A549 (cell line): ENCODE measurements around the gene SYT8. TPM values are rescaled to one million over a fixed set of nuclear protein-coding genes. Genes with fewer than 3 reads are reported as not detected.
A peak's percentile ranks its signal among the peaks of the same experiment; 100 is the strongest.

Experiments
- ATAC-seq, 2 experiments: fragments of 200-7000 bp in 1 of 2; fragments of >200 bp in 1 of 2; cut with Nextera tagmentation in 1 of 2; cut with Tn5 transposase in 1 of 2; 3 replicates each; pipeline versions ENCODE4 v1.8.0 to v1.9.1; 2018 to 2020; ENCODE audit warnings: mild to moderate bottlenecking in 1 of 2, moderate library complexity in 1 of 2
- CTCF ChIA-PET: fragments of 300-600 bp; sonication (Branson Sonifier 250); formaldehyde crosslinking; extraction: SDS; loops from one replicate; lab custom pipeline; 2021; ENCODE audit warnings: antibody characterized with exemption, inconsistent platforms; lab: Yijun Ruan, JAX
- POLR2A ChIA-PET: fragments of 350-600 bp; formaldehyde crosslinking; extraction: SDS; loops from one replicate; lab custom pipeline; 2021; ENCODE audit warnings: antibody characterized with exemption, inconsistent platforms; lab: Yijun Ruan, JAX
- DNase-seq, 2 experiments: peaks; one replicate each; pipeline versions ENCODE4 v3.0.0 to v3.0.0-alpha.2; 2011 to 2016; ENCODE audit warnings: low read depth in 1 of 2, low spot score in 1 of 2
- FAIRE-seq: peaks from 2 replicates; lab custom pipeline; 2011; peaks lifted over from hg19 to GRCh38; lab: Jason Lieb, UNC
- H3K27ac ChIP-seq, 2 experiments: fragments of >200 bp; sonication (Bioruptor Twin); formaldehyde crosslinking; 3 replicates each; pipeline ENCODE4 v1.5.1; 2016 to 2017
- H3K4me1 ChIP-seq: fragments of >200 bp; sonication (Bioruptor Twin); formaldehyde crosslinking; 3 replicates; pipeline ENCODE4 v1.6.1; 2016
- H3K4me2 ChIP-seq: fragments of >200 bp; sonication (Bioruptor Twin); formaldehyde crosslinking; 3 replicates; pipeline ENCODE4 v1.6.1; 2016
- H3K4me3 ChIP-seq: fragments of >200 bp; sonication (Bioruptor Twin); formaldehyde crosslinking; 3 replicates; pipeline ENCODE4 v1.5.1; 2016
- H3K9me3 ChIP-seq: fragments of >200 bp; sonication (Bioruptor Twin); formaldehyde crosslinking; 3 replicates; pipeline ENCODE4 v1.6.1; 2016
- ATOH8 ChIP-seq: fragments of 250-450 bp; sonication (Bioruptor Pico); IDR thresholded peaks from 2 replicates; pipeline ENCODE4 v1.5.0; 2020; ENCODE audit warnings: low read depth, mild to moderate bottlenecking, moderate library complexity
- BCL3 ChIP-seq: fragments of >200 bp; sonication (Bioruptor Twin); formaldehyde crosslinking; IDR thresholded peaks from 3 replicates; pipeline ENCODE4 v1.6.1; 2016
- BHLHE40 ChIP-seq: IDR thresholded peaks from 2 replicates; pipeline ENCODE4 v1.6.1; 2012; ENCODE audit warnings: low read depth, low read length, inconsistent platforms
- CEBPB ChIP-seq, 2 experiments: fragments of >200 bp in 1 of 2; sonication (Bioruptor Twin) in 1 of 2; formaldehyde crosslinking in 1 of 2; IDR thresholded peaks; 2 replicates each; pipeline ENCODE4 v1.6.1; 2012 to 2016
- ESRRA ChIP-seq: fragments of 150-350 bp; IDR thresholded peaks from 2 replicates; pipeline ENCODE4 v1.6.1; 2014; ENCODE audit warnings: mild to moderate bottlenecking, low read length, borderline replicate concordance
- FOSB ChIP-seq: fragments of 250-450 bp; sonication (Bioruptor Pico); IDR thresholded peaks from 2 replicates; pipeline ENCODE4 v1.5.0; 2020; ENCODE audit warnings: mild to moderate bottlenecking, moderate library complexity
- FOSL2 ChIP-seq, 2 experiments: fragments of 450-650 bp in 1 of 2; fragments of >200 bp in 1 of 2; sonication (Bioruptor Twin) in 1 of 2; formaldehyde crosslinking; IDR thresholded peaks; 2 replicates each; pipeline versions ENCODE4 v1.5.0 to v1.6.1; 2016 to 2020; ENCODE audit warnings: mild to moderate bottlenecking in 1 of 2, moderate library complexity in 1 of 2
- FOXS1 ChIP-seq: fragments of 250-450 bp; sonication (Bioruptor Pico); IDR thresholded peaks from 2 replicates; pipeline ENCODE4 v1.5.0; 2020; ENCODE audit warnings: mild to moderate bottlenecking, moderate library complexity
- GATA3 ChIP-seq: IDR thresholded peaks from 2 replicates; pipeline ENCODE4 v1.6.1; 2012; ENCODE audit warnings: borderline replicate concordance
- HDAC2 ChIP-seq: fragments of 200-600 bp; sonication (generic); IDR thresholded peaks from 2 replicates; pipeline ENCODE4 v1.6.1; 2016
- HOXA7 ChIP-seq: fragments of 250-450 bp; sonication (Bioruptor Pico); IDR thresholded peaks from 2 replicates; pipeline ENCODE4 v1.5.0; 2020; ENCODE audit warnings: mild to moderate bottlenecking, moderate library complexity
- HOXB13 ChIP-seq: fragments of 250-450 bp; sonication (Bioruptor Pico); IDR thresholded peaks from 2 replicates; pipeline ENCODE4 v1.5.0; 2020; ENCODE audit warnings: low read depth, mild to moderate bottlenecking, moderate library complexity
- HOXB5 ChIP-seq: fragments of 250-450 bp; sonication (Bioruptor Pico); IDR thresholded peaks from 2 replicates; pipeline ENCODE4 v1.5.0; 2020; ENCODE audit warnings: mild to moderate bottlenecking, moderate library complexity
- JUNB ChIP-seq: fragments of >200 bp; sonication (Bioruptor Twin); formaldehyde crosslinking; IDR thresholded peaks from 2 replicates; pipeline ENCODE4 v1.6.1; 2016
- KDM1A ChIP-seq: fragments of 200-600 bp; sonication (generic); IDR thresholded peaks from 2 replicates; pipeline ENCODE4 v1.6.1; 2016; ENCODE audit warnings: low read depth, mild to moderate bottlenecking
- MAFK ChIP-seq: fragments of 450-650 bp; IDR thresholded peaks from 2 replicates; pipeline ENCODE4 v1.6.1; 2014; ENCODE audit not compliant: partially characterized antibody
- MYC ChIP-seq: IDR thresholded peaks from 2 replicates; pipeline ENCODE4 v1.6.1; 2012; ENCODE audit warnings: mild to moderate bottlenecking, inconsistent platforms, low read length, improper control_type of control experiment, borderline replicate concordance
- NFE2L2 ChIP-seq: fragments of 150-350 bp; conservative IDR thresholded peaks from 2 replicates; pipeline ENCODE4 v1.6.1; 2014; ENCODE audit warnings: low read length
- NR3C1 ChIP-seq: fragments of >200 bp; sonication (Bioruptor Twin); formaldehyde crosslinking; IDR thresholded peaks from 3 replicates; pipeline ENCODE4 v1.6.1; 2017
- PHF8 ChIP-seq: fragments of 200-600 bp; sonication (generic); IDR thresholded peaks from 2 replicates; pipeline ENCODE4 v1.6.1; 2016; ENCODE audit warnings: low read depth, mild to moderate bottlenecking, antibody characterized with exemption, moderate library complexity, borderline replicate concordance
- RFX5 ChIP-seq: fragments of 450-650 bp; IDR thresholded peaks from 2 replicates; pipeline ENCODE4 v1.7.1; 2014; ENCODE audit warnings: antibody characterized with exemption, mild to moderate bottlenecking, moderate library complexity
- SREBF2 ChIP-seq: fragments of 450-650 bp; IDR thresholded peaks from 2 replicates; pipeline ENCODE4 v1.6.1; 2014; ENCODE audit warnings: mild to moderate bottlenecking, moderate library complexity
- ZC3H11A ChIP-seq: fragments of 450-650 bp; IDR thresholded peaks from 2 replicates; pipeline ENCODE4 v1.6.1; 2014; ENCODE audit warnings: antibody characterized with exemption, mild to moderate bottlenecking
- ZNF302 ChIP-seq: fragments of 250-450 bp; sonication (Bioruptor Pico); IDR thresholded peaks from 2 replicates; pipeline ENCODE4 v1.9.0; 2021; ENCODE audit warnings: inconsistent platforms, mild to moderate bottlenecking, moderate library complexity
- ZSCAN20 ChIP-seq: fragments of 250-450 bp; sonication (Bioruptor Pico); IDR thresholded peaks from 2 replicates; pipeline ENCODE4 v1.8.0; 2022; ENCODE audit warnings: mild to moderate bottlenecking, moderate library complexity
- WGBS: methylation state at CpG from one replicate; pipeline ENCODE4 v1.1.6; 2017; ENCODE audit errors: missing lambda C conversion rate; 5-methylcytosine and 5-hydroxymethylcytosine counted together
- polyA plus RNA-seq, 4 experiments: library from polyadenylated mRNA; depleted of rRNA in 3 of 4; stranded (reverse); fragments of >200 nt; fragmentation: RNase III in 1 of 4; extraction: RNeasy Plus Mini Kit Qiagen cat#74134 plus additional on column Dnase treatment in 1 of 4; gene quantifications; 2 replicates in 3 of 4; 3 replicates in 1 of 4; pipeline ENCODE4 v1.2.3, GENCODE V29; 2011 to 2017

The SYT8 gene
- polyA plus RNA-seq, 2 of the 4 experiments (the other 2 are of a cell fraction): 0.25 TPM; not detected in 1

GRCh38 chr11:1829039-1829820 lies 5.6 kb upstream of the SYT8 start:
- no peak for ATAC-seq
- Histone ChIP-seq H3K9me3 (no peaks in the 10 kb centered on the region), H3K4me3 (no peak overlapping the region), H3K4me2 (no peak overlapping the region), H3K27ac (peak overlapping the region; percentile 73 to 87; a peak in 4 of 6 replicates), H3K4me1 (peaks cover 77% of the 10 kb centered on the region)
- ChIA-PET POLR2A (interaction anchor here (1.0 kb wide), 1 partner anchor 57 kb away, joined by 5 read pairs; no protein-coding TSS in a partner anchor), CTCF (interaction anchor here (0.7 to 13.7 kb wide), 14 partner anchors 9 to 325 kb away, joined by 3 to 605 read pairs (median 7); partner anchors contain the start of gene LSP1)
- WGBS: 36% methylated on average over 10 of the region's 11 CpGs
- FAIRE-seq: no peak
- DNase-seq: no peak
- TF ChIP-seq PHF8 (no peak), HOXB13 (CRISPR knock-in tag) (no peak), FOSB (no peak), NFE2L2 (no peak), BCL3 (no peak), ZNF302 (no peak), ATOH8 (CRISPR knock-in tag) (no peak), BHLHE40 (no peak), CEBPB (IDR thresholded peaks at IDR 0.05) (no peak), HOXA7 (CRISPR knock-in tag) (no peak), FOXS1 (CRISPR knock-in tag) (no peak), KDM1A (no peak), ZSCAN20 (no peak), HOXB5 (CRISPR knock-in tag) (no peak), MYC (no peak), ESRRA (no peak), FOSL2 (IDR thresholded peaks at IDR 0.05) (no peak), FOSL2 (CRISPR knock-in tag; IDR thresholded peaks at IDR 0.05) (no peak), GATA3 (no peak), ZC3H11A (no peak), RFX5 (no peak)

- Histone ChIP-seq H3K27ac (peak overlapping the region; percentile 73 to 89; a peak in 5 of 6 replicates), H3K4me1 (peaks cover 85% of the 10 kb centered on the region), H3K4me3 (no peak overlapping the region), H3K4me2 (0 out of 3 replicates have a peak overlapping the region, but pooled peaks have one; percentile 10), H3K9me3 (no peaks in the 10 kb centered on the region)
- ChIA-PET POLR2A (interaction anchor here (1.0 to 1.1 kb wide), 2 partner anchors 58 to 136 kb away, joined by 3 to 5 read pairs; no protein-coding TSS in a partner anchor), CTCF (interaction anchor here (0.9 to 13.7 kb wide), 11 partner anchors 10 to 323 kb away, joined by 3 to 605 read pairs (median 93); partner anchors contain the start of genes KRTAP5-6 and LSP1)
- TF ChIP-seq ZSCAN20 (no peak), JUNB (no peak), ZNF302 (no peak), HDAC2 (no peak), GATA3 (no peak), NR3C1 (no peak), SREBF2 (no peak), MAFK (no peak)
- no peak for FAIRE-seq
- WGBS: 50% methylated on average over 6 of the region's 6 CpGs
- DNase-seq: no peak
- ATAC-seq: no peak
Measured at GRCh38 chr11:1830004-1830321, 4.8 kb upstream of the SYT8 start.
